Astrocyte of the cerebellum (primary cell): ENCODE data around the gene CCM2L.

Source experiments
- DNase-seq: peaks from one replicate; pipeline ENCODE4 v3.0.0-alpha.2; 2011; ENCODE audit warnings: low read depth
- H3K4me3 ChIP-seq: 2 replicates; pipeline ENCODE4 v1.5.1; 2011; ENCODE audit warnings: mild to moderate bottlenecking, low read depth, low read length, moderate library complexity
- in situ Hi-C: cut with HindIII; loops from 2 replicates; pipeline ENCODE4 v1.10.0; 2017; ENCODE audit warnings: low sequenced_read_pairs
- TF ChIP-seq, protein P1 (sequence below): IDR thresholded peaks from 2 replicates; pipeline ENCODE4 v1.5.1; 2012; ENCODE audit warnings: low read length, low read depth, moderate library complexity, mild to moderate bottlenecking; ENCODE audit errors: missing control alignments

The CCM2L gene

DNA sequence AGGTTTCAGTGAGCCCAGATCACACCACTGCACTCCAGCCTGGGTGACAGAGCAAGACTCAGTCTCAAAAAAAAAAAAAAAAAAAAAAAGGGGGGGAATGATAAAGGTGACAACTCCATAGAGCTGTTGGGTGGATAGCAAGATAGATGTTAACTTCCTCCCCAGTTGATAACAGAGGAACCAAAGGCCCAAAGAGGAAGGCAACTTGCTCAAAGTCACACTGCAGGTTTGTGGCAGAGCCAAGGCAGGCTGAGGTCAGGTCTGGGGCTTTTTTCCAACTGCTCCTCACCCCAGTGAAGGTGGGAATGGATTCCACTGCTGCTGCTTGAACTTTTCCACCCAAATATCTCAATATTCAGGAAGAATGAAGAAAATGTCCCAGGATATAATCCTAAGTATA lies 68.6 kb downstream of the CCM2L start:
- in situ Hi-C loops = no loop called here
- H3K4me3 ChIP-seq = no peak overlapping the region
- DNase-seq = no peak
- TF ChIP-seq, protein P1, sequence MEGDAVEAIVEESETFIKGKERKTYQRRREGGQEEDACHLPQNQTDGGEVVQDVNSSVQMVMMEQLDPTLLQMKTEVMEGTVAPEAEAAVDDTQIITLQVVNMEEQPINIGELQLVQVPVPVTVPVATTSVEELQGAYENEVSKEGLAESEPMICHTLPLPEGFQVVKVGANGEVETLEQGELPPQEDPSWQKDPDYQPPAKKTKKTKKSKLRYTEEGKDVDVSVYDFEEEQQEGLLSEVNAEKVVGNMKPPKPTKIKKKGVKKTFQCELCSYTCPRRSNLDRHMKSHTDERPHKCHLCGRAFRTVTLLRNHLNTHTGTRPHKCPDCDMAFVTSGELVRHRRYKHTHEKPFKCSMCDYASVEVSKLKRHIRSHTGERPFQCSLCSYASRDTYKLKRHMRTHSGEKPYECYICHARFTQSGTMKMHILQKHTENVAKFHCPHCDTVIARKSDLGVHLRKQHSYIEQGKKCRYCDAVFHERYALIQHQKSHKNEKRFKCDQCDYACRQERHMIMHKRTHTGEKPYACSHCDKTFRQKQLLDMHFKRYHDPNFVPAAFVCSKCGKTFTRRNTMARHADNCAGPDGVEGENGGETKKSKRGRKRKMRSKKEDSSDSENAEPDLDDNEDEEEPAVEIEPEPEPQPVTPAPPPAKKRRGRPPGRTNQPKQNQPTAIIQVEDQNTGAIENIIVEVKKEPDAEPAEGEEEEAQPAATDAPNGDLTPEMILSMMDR = no peak

DNA sequence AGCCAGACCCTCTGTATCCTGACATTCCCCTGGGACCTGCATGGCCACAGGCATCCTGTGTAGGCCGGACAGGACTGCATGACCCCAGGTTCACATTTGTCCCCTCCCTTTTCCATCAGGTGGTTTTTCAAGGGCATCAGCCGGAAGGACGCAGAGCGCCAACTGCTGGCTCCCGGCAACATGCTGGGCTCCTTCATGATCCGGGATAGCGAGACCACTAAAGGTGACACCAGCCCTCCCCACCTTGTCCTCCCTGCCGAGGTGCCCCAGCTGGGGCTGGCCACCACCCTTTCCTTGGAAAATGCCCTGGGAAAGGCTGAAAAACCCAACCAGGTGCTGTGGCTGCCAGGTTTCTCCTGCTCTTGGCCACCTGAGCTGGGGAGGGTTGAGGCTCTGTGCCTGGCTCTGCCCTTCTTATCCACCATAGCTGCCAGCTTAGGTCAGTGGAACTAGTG lies 69.4 kb downstream of the CCM2L start:
- DNase-seq = no peak

DNA sequence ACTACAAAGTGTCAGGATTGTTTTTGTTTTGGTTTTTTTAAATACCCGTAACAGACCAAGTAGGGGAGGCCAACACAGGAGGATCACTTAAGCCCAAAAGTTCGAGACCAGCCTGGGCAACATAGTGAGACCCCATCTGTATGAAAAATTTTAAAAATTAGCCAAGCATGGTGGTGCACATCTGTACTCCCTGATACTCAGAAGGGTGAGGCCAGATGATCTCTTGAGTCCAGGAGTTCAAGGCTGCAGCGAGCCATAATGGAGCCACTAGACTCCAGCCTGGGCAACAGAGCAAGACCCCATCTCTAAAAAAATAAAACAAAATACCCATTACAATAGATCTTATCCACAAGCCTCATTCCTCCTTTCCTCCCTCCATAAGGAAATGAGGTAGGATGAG lies 70.5 kb downstream of the CCM2L start:
- in situ Hi-C loops = loop anchor here (10.0 kb wide), 1 partner anchor 236 kb away; the partner anchor contains the start of gene FOXS1
- TF ChIP-seq, protein P1 = no peak
- DNase-seq = no peak
- H3K4me3 ChIP-seq = no peak overlapping the region

More for the DNA sequence above, 69.4 kb downstream of the CCM2L start:
- in situ Hi-C loops = loop anchor here (10.0 kb wide), 1 partner anchor 235 kb away; the partner anchor contains the start of gene FOXS1
- TF ChIP-seq, protein P1 = no peak
- H3K4me3 ChIP-seq = no peak overlapping the region
